WTC11 (cell line): Measurements from ENCODE around the gene LCMT2.

ENCODE experiments used
- CTCF ChIP-seq: fragments of 200-600 bp; IDR thresholded peaks from 2 replicates; pipeline ENCODE4 v1.8.0; 2022; ENCODE audit warnings: antibody characterized with exemption
- EMX1 ChIP-seq: fragments of 250-450 bp; sonication (Bioruptor Pico); IDR thresholded peaks from 2 replicates; pipeline ENCODE4 v1.8.0; 2021; ENCODE audit warnings: mild to moderate bottlenecking
- FOXK1 ChIP-seq: sonication (generic); formaldehyde crosslinking; IDR thresholded peaks from 2 replicates; pipeline ENCODE4 v1.8.0; 2022; ENCODE audit warnings: mild to moderate bottlenecking, moderate library complexity, missing genetic modification reagents
- TCF7 ChIP-seq: sonication (generic); formaldehyde crosslinking; IDR thresholded peaks from 2 replicates; pipeline ENCODE4 v1.8.0; 2022; ENCODE audit warnings: mild to moderate bottlenecking, low read depth, missing genetic modification reagents, moderate library complexity
- ZNF263 ChIP-seq: sonication (generic); formaldehyde crosslinking; IDR thresholded peaks from 2 replicates; pipeline ENCODE4 v1.8.1; 2022; ENCODE audit warnings: low read depth, mild to moderate bottlenecking, moderate library complexity, missing genetic modification reagents

DNA sequence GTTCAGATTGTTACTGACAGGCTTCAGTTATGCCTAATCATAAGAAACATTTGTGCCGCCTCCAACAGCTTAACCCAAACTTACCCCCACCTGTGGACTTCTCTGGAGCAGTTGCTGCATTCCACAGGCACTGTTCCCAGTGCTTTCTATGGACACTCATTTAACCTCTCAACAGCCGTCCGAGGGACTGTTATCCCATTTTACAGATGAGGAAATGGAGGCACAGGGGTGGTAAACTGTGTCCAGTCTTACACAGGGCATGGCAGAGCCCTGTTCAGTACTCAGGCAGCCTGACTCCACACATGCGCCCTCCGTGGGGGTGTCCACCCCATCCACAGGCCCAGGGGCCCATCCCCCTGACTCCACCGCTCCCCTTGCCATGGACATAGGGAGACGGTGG, 49.4 kb downstream of the LCMT2 start:
- TF ChIP-seq EMX1 (CRISPR knock-in tag) = no peak
- no peak for TF ChIP-seq TCF7
- TF ChIP-seq ZNF263 (CRISPR knock-in tag) = no peak
- TF ChIP-seq CTCF = no peak
- TF ChIP-seq FOXK1 (CRISPR knock-in tag) = no peak
